Measurements from ENCODE around the gene BMP7.

The BMP7 gene

GRCh38 chr20:57266291-57267157 is at the start of gene BMP7:
TSS of gene BMP7 (minus strand) at chr20:57266641. CDS start at chr20:57266122, 519 bp downstream.
- TF ChIP-seq CTCF (IDR thresholded peaks at IDR 0.05; ENCODE audit: low read depth, low read length, missing control alignments), result no peak
- DNase-seq (ENCODE audit: extremely low read depth, low read depth), result no peak
- H3K4me3 ChIP-seq (replicated peaks; ENCODE audit: low read depth, low read length), result peak within 1 kb of the TSS; percentile 38

DNA sequence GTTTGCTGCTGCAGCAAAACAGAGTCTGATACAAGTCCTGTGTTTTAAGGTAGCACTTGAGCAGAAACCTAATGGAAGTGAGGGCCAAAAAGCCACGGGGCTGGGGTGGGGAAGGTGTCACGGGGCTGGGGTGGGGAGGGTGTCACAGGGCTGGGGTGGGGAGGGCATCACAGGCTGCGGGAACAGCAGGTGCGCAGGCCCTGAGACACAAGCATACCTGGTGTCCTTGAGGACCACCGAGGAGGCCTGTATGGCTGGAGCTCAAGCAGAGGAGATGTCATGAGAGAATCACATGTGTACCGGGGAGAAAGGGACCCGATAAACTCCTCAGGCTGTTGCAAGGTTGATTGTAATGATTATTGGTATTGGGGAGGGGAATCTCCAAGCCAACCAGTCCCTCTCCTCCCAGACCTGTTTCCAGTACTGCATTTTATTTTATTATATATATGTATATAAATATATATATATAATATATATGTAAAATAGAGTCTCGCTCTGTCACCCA is 49.6 kb upstream of the BMP7 start:
- DNase-seq (ENCODE audit: extremely low read depth, low read depth), result no peak

GRCh38 chr20:57315083-57315975 is 48.9 kb upstream of the BMP7 start:
- TF ChIP-seq CTCF (IDR thresholded peaks at IDR 0.05; ENCODE audit: low read depth, low read length, missing control alignments), result no peak
- no peak overlapping the region for H3K4me3 ChIP-seq (replicated peaks; ENCODE audit: low read depth, low read length)
- no peak for DNase-seq (ENCODE audit: extremely low read depth, low read depth)

More for the DNA sequence above, 49.6 kb upstream of the BMP7 start:
- no peak for TF ChIP-seq CTCF (IDR thresholded peaks at IDR 0.05; ENCODE audit: low read depth, low read length, missing control alignments)
- no peak overlapping the region for H3K4me3 ChIP-seq (replicated peaks; ENCODE audit: low read depth, low read length)

DNA sequence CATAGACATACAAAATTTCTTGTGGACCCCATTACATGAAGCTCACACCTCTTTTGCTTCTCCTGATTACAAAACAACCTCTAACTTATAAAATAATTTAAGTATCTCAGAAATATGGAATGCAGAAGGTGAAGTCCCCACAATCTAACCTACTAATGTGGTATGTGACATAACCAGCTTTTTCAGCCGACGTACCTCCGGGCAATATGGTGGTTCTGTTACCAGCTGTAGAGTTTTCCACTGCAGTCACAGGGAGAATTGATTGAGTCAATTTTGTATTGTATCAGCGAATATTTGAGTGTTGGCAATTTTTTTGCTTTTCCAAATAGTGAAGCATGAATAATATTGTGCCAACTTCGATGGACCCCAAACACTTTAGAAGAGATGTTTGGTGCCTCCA is 47.5 kb upstream of the BMP7 start:
- H3K4me3 ChIP-seq (replicated peaks; ENCODE audit: low read depth, low read length), result no peak overlapping the region
- no peak for TF ChIP-seq CTCF (IDR thresholded peaks at IDR 0.05; ENCODE audit: low read depth, low read length, missing control alignments)
- DNase-seq (ENCODE audit: extremely low read depth, low read depth), result no peak

- DNase-seq (ENCODE audit: extremely low read depth, low read depth), result no peak
- no peak for TF ChIP-seq CTCF (IDR thresholded peaks at IDR 0.05; ENCODE audit: low read depth, low read length, missing control alignments)
- H3K4me3 ChIP-seq (replicated peaks; ENCODE audit: low read depth, low read length), result no peak overlapping the region
Measured at GRCh38 chr20:57313230-57313629, 46.8 kb upstream of the BMP7 start.

- DNase-seq (ENCODE audit: extremely low read depth, low read depth), result no peak
- TF ChIP-seq CTCF (IDR thresholded peaks at IDR 0.05; ENCODE audit: low read depth, low read length, missing control alignments), result no peak
Measured at GRCh38 chr20:57312138-57312537, 45.7 kb upstream of the BMP7 start.

More at GRCh38 chr20:57312138-57312537, 45.7 kb upstream of the BMP7 start:
- no peak overlapping the region for H3K4me3 ChIP-seq (replicated peaks; ENCODE audit: low read depth, low read length)

Data from HFF-Myc (cell line).